Left lobe of liver (tissue), 2 donors: ENCODE results near the gene FADD. TPM values are rescaled to one million over a fixed set of nuclear protein-coding genes. Genes with fewer than 3 reads are reported as not detected.
"Not testable (repeated sequence)": the region's sequence is repeated elsewhere in the genome, so short reads cannot be mapped to it uniquely, and the experiment has no call there.

ENCODE experiments used
- ATAC-seq: fragments of 200-7000 bp; cut with Tn5 transposase; one replicate; pipeline ENCODE4 v1.9.1; 2020; ENCODE audit warnings: mild to moderate bottlenecking, moderate library complexity
- DNase-seq: peaks from one replicate; pipeline ENCODE4 v3.0.0-alpha.2; 2020; ENCODE audit warnings: low spot score
- total RNA-seq: library from RNA; stranded (reverse); gene quantifications from one replicate; pipeline ENCODE4 v1.2.1, GENCODE V29; 2021
- donor health status: DM: no; HTN: no; CAD: no; lungs with moderate emphysema.
- donor health status: DM: no; HTN: yes; CAD: no.

FADD gene
- total RNA-seq, 1 donor from 2014 or later = 9.0 TPM

DNA sequence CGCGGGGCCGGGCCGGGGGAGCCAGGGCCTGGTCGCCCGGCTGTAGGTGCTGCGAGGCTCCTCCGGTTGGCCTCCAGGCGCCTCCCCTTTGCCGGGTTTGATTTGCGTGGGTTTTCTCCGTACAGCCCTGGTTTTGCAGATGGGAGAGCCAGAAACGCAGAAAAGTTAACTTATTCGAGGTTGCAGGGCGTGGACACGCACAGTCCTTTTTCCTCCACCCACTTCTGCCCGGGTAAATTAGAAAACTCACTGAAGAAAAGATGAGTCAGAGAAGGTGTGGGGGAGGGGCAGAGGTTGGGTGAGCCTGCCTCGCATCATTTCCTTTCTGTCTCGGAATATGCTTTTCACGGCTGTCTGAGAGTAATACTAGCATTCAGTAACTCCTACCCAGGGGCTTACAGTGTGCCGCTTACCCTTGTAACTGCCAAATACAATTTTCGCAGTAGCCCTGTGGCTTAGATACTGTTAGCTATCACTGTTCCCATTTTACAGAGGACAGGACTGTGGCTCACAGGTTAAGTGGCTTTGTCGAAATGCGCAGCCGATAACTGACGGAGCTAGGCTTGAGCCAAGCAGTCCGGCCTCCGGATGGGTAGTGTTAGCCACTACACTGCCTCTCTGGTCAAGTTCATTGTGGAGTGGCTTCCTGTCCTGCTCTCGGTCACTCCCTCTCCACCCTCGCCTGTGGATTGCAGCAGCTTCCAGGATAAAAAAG lies 812 bp downstream of the FADD start:
- no peak for DNase-seq
- ATAC-seq = peak; percentile 43

DNA sequence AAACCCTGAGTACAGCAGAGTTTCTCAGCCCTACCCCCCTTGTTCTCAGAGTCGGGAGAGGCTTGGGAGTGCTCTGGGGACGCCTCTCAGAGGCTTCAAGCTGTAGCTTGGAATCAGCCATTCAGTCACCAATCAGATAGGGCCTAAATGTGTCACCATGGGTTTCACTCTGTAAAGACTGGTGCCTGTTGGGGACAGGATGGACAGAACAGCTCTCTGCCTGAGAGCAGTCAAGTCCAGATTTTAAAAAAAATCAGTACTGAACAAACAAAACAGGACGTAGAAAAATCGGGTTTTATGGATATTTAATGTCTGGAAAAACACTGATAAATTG lies 1.3 kb downstream of the FADD start:
- ATAC-seq = no peak
- DNase-seq = no peak

DNA sequence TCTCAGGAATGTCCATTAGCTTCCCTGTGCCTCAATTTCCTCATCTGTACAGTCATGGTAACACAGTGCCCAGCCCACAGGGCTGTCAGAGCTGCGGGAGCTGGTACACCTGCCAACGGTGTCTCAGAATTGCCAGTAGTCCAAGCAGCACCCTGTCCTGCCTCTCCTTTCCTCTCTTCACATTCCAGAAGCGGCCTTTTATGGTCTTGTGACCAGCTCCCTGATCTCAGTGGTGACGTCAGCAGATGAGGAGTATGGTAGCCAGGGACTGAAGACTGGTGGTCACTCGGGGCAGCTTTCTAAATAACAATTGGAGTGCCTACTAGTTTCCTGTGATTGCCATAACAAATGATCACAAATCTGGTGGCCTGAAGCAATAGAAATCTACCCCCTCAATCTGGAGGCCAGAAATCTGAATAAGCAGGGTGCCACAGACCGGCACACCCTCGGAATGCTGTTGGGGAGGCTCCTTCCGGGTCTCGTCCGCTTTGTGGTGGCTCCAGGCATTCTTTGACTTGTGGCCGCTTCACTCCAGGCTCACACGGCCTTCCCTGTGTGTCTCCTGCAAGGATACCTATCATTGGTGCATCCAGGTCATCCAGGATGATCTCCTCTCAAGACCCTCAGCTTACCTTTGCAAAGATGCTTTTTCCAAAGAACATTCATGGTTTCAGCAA lies 2.1 kb downstream of the FADD start:
- no peak for DNase-seq
- ATAC-seq = no peak

DNA sequence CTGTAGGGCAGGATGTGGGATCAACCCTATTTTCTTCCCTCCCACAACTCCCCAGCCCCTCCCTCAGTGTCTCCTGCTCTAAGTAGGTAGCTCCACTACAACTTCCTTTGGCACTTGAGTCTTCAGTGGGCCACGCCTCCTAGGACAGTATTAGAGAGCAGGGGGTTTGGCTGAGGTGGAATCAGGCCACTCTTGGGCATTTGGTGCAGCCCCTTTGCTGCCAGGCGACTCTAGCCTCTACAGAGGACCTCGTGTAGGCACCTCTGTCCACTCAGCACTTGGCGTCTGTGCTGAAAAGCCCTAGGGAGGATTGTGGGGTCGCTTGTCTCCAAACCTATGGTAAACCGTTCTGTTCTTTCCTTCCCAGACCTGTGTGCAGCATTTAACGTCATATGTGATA lies 2.7 kb downstream of the FADD start:
- ATAC-seq (no peak), DNase-seq (no peak)

DNA sequence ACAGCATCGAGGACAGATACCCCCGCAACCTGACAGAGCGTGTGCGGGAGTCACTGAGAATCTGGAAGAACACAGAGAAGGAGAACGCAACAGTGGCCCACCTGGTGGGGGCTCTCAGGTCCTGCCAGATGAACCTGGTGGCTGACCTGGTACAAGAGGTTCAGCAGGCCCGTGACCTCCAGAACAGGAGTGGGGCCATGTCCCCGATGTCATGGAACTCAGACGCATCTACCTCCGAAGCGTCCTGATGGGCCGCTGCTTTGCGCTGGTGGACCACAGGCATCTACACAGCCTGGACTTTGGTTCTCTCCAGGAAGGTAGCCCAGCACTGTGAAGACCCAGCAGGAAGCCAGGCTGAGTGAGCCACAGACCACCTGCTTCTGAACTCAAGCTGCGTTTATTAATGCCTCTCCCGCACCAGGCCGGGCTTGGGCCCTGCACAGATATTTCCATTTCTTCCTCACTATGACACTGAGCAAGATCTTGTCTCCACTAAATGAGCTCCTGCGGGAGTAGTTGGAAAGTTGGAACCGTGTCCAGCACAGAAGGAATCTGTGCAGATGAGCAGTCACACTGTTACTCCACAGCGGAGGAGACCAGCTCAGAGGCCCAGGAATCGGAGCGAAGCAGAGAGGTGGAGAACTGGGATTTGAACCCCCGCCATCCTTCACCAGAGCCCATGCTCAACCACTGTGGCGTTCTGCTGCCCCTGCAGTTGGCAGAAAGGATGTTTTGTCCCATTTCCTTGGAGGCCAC lies 3.3 kb downstream of the FADD start:
- ATAC-seq = no peak
- DNase-seq = no peak

DNA sequence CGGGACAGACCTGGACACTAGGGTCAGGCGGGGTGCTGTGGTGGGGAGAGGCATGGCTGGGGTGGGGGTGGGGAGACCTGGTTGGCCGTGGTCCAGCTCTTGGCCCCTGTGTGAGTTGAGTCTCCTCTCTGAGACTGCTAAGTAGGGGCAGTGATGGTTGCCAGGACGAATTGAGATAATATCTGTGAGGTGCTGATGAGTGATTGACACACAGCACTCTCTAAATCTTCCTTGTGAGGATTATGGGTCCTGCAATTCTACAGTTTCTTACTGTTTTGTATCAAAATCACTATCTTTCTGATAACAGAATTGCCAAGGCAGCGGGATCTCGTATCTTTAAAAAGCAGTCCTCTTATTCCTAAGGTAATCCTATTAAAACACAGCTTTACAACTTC lies 3.9 kb downstream of the FADD start:
- DNase-seq (no peak), ATAC-seq (no peak)

DNA sequence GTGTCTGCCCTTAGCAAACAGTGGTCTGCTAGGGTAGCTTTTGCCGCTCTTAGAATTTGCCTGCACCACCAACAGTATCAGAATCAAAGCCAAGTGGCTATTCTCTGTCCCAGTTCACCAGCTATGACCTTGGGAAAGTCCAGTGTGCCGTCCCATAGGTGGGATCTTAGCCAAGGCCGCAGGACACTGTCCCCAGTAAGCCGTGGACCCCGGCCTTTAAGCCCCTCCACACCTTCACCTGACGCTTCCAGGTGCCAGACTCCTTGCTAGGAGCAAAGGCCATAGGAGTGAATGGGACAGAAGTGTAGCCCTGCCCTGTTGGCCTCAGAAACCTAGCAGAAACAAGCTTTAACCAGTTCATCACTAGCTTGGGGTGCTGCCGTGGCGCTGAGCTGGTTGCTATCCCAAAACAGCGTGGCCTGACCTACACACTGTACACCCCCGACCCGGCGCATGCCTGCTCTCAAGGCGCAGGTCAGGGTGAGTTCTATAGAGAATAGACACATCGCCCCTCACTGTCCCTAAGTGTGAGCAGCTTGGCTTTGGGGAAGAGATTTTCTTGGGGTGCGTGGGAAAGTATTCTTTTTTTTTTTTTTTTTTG lies 4.5 kb downstream of the FADD start:
- ATAC-seq (no peak), DNase-seq (no peak)

DNA sequence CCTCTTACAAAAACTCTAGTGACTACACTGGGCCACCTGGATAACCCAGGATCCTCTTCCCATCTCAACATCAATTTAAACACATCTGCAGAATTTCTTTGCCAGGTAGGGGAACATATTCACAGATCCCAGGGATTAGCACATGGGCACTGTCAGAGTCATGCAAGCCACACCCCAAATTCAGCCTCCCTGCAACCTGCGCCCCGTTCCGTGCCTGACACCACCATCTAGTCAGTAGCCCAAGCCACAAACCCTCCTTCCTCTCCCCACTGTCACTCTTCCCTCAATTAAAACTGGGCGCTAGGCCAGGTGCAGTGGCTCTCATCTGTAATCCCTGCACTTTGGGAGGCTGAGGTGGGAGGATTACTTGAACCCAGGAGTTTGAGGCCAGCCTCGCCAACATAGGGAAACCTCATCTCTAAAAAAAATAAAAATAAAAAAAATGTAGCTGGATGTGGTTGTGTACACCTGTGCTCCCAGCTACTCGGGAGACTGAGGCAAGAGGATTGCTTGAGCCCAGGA lies 6.4 kb downstream of the FADD start:
- no peak for DNase-seq
- no peak for ATAC-seq

DNA sequence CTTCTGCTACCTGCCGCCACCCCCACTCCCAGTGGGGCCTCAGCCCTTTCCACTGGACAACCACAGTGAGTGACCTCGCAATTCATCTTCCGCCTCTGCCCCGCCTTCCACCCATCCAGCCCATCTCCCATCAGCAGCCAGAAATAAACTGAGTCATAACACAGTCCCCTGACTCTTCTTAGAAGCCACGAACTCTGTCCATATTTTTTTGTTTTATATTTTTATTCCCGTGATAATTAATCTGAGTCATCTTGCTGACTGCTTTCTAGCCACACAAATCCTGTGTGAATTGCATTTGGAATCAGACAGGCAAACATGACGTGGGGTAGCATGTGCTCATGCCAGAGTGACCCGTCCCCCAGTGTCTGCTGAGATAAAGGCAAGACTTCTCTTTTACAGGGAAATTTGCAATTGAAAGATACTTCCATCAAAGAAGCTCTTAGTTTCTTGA lies 7.0 kb downstream of the FADD start:
- ATAC-seq (no peak), DNase-seq (no peak)

DNA sequence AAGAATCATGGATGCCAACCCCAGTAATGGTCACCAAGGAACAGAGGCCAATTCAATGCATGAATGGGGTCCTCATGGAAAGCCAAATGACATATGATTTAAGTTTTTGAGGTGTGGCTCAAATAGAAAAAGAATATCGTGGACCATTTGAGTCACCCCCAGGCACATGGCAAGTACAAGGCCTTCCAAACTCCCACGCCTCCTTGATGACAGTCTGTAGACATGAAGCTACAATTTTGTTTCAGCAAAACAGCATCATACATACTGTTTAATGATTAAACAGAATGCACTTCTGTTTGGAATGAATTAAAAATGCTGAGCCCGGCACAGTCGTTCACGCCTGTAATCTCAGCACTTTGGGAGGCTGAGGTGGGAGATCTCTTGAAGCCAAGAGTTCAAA lies 7.4 kb downstream of the FADD start:
- DNase-seq (no peak), ATAC-seq (no peak)

DNA sequence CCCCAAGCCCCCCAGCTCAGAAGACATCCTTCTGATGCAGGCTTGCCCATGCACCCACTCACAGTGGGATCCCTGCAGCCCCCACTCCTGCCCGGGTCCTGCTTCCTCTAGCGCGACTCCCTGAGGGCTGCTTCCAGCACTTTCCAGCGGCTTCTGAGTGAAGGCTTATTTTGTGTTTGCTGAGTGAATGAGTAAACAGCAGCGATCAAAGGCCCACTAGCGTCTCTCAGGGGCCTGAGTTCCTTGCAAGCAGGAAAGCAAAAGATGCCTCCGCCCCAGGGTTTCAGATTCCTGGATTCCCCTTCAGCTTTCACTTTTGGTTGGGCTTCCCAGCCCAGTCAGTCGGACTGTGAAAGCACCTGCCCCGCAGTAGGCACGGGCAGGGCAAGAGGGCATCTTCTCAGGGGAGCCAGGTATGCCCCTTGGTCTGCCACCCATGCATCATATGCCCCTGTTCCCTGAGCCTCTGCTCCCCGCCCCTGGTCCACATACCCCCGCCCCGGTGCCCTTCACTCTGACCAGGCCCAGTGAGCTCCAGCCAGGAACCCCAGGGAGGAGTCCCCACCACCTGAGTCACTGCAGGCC lies 9.2 kb downstream of the FADD start:
- no peak for DNase-seq
- peak; percentile 83 for ATAC-seq

DNA sequence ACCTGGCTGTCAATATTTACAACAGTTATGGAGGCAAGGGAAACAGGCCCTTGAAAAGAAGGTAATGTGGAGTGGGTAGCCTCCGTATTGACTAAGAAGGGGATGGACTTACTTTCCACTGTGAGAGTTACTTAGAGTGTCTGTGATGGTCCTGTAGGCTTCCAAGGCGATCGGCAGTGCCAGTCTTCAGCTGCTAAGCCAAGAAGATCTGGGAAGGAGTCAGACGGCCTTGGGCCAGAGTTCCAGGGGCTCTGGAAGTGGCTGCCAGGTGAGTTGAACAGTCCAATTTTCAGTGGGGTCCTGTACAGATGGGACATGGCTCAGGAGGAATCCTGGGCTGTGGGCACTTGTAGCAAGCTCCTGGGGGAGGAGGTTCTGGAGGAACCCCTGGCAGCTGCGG lies 14.3 kb downstream of the FADD start:
- ATAC-seq = not testable (repeated sequence)

DNA sequence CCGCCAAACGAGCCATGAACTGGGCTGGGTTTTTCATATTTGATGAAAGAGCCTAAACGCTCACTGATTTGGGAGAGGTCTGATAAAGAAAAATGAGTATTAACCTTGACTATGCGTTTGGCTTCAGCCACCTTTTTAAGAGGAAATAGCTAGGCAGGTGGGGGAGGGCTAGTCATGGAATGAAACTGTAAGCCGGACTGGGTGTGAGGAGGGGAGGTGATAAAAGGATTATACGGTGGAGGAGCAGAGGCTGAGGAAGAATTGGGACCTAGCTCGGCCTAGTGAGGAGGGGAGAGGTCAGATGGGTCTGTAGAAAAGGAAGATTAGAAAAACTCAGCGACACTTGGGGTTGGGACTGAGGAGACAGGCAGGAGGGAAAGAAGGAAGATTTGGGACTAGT lies 15.0 kb downstream of the FADD start:
- DNase-seq, ATAC-seq: not testable (repeated sequence)

More for the DNA sequence above, 14.3 kb downstream of the FADD start:
- not testable (repeated sequence) for DNase-seq

DNA sequence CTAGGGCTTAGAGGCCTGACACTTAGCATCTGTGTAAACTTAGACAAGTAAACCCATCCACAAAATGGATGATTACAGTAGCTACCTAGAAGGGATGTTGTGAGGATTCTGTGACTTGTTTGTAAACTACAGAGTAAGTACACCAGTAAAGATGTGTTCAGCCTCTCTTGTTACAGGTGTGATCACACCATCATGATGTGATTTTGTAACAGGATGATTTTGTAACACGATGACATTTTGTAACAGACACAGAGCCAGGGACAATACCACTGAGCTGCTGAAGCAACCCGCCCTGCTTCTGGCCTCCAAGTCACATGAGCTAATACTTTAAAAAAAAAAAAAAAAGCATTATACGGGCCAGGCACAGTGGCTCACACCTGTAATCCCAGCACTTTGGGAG lies 17.0 kb downstream of the FADD start:
- ATAC-seq (peak; percentile 95), DNase-seq (peak; percentile 67)

DNA sequence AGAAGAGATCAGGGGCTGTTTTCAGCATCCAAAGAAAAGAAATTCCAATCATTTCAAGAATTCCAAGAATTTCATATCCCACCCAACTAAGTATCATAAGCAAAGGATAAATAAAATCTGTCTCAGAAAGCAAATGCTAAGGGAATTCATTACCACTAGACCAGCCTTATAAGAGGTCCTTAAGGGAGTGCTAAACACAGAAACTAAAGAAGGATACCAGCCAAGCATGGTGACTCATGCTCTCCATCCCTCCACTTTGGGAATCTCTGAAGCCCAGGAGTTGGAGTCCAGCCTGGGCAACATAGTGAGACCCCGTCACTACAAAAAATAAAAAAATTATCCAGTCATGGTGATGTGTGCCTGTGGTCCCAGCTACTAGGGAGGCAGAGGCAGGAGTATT lies 17.8 kb downstream of the FADD start:
- ATAC-seq (no peak), DNase-seq (no peak)

DNA sequence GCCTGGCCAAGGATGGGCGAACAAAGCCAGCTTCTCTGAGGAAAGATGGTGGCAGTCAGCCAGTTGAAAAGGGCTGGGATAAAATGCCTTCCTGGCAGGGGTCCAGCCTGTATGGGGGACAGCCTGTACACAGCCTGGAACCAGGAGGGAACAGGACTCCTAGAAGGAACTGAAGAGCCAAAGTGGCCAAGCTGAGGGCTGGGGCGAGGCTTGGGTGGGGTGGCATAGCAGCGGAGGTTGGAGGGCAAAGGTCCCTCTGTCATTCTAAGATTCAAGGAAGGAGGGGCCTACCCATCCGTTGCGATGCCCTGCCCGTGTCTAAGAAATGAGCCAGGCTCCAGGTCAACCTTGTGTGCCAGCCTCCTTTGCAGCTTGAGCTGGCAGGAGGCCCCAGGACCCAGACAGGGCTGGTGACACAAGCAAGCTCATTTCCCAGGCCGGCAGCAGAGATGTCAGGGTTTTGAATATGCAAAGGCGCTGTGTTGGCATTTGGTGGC lies 22.6 kb downstream of the FADD start:
- peak; percentile 12 for ATAC-seq
- no peak for DNase-seq

DNA sequence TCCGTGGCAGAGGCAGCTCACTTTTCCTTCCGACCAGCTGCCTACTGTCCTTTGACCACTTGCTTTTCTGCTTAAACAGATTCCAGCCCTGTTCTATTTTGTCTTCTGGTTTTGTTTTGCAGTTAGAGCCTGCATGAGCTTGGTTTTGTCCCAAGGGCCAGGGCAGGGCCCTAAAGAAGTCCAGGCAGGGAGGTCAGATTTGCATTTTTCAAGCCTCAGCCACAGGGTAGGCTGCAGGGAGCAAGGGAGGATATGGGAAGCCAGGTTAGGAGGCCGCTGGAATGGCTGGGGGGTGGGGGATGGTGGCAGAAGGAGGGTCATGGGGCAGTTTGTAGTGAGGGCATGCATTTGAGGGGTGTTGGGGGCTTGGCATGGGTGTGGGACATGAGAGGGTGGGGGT lies 23.1 kb downstream of the FADD start:
- ATAC-seq = no peak
- no peak for DNase-seq

DNA sequence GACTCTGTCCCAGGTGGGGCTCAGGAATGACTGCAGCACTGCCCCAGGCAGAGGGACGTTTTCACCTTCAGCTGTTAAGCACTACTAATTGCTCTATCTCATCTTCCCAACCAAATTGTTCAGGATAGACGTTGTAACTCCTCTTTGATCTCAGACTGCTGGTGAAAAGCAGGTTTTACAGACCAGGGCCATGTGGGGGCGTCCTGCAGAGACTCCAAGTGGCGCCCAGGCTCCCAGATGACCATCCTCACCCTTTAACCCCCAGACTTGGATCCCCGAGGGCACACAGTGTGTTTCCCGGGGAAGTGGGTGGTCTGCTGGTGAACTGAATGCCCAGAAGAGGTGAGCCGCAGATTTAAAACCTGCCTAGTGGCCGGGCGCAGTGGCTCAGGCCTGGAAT lies 23.9 kb downstream of the FADD start:
- DNase-seq (no peak), ATAC-seq (no peak)

DNA sequence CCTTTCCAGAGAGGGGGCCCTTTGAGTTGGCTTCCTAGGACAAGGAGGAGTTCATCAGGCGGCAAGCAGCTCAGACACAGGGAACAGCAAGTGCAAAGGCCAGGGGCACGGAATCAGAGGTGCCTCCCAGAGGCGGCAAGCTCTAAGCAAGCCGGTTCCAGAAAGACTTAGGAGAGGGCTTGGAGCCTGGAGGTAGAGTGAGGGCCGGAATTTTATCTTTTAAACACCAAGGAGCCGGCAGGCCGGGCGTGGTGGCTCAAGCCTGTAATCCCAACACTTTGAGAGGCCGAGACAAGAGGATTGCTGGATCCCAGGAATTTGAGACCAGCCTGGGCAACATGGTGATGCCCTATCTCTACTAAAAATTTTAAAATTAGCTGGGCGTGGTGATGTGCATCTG lies 26.6 kb downstream of the FADD start:
- ATAC-seq (no peak), DNase-seq (no peak)

DNA sequence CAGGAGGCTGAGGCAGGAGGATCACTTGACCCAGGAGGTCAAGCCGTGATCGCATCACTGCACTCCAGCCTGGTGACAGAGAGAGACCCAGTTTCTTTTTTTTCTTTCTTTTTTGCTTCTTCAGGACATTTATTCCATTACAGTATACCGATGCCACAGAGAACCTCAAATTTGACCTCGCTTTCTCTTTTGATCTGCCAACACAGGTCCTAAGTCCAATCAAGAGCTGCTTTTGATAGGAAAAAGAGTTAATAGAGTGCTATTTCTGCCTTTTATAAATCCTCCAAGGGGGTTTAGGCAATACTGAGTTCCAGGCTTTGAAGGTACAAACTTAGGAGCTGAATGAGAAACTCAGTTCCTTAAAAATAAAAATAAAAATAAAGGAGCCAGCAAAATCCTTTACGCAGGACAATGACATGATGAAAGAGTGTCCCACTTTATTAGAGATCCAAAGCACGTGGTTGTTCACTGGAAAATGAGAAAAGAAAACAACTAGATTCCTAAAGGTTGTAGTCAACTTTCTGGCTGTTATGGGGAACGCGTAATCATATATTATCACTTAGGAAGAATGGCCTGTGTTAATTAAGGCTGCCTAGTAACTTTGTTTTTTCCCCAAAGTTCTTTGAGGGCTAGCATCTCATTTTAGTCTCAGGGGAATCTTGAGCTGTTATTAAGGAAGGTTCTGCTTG lies 27.2 kb downstream of the FADD start:
- ATAC-seq = peak; percentile 69
- no peak for DNase-seq
